Tibial artery (tissue), 4 donors: ENCODE results near the gene ILDR2.

Source experiments
- DNase-seq, 2 donors: peaks; one replicate each; pipeline ENCODE4 v3.0.0-alpha.2; 2019
- H3K27ac ChIP-seq, 2 donors: fragments of 200-600 bp; sonication (generic) in 1 of 2; 1 replicate in 1 of 2; 2 replicates in 1 of 2; pipeline ENCODE4 v1.5.1; 2018 to 2019; ENCODE audit warnings: mild to moderate bottlenecking in 1 of 2
- H3K27me3 ChIP-seq, 2 donors: fragments of 200-600 bp; sonication (generic) in 1 of 2; one replicate each; pipeline versions ENCODE4 v1.5.1 to v1.6.0; 2016 to 2019
- H3K36me3 ChIP-seq, 3 donors: fragments of 200-600 bp; sonication (generic) in 2 of 3; one replicate each; pipeline ENCODE4 v1.5.1; 2016 to 2019; ENCODE audit warnings: mild to moderate bottlenecking in 2 of 3
- H3K4me1 ChIP-seq, 4 donors: fragments of 200-600 bp; sonication (generic) in 2 of 4; 1 replicate in 3 of 4; 2 replicates in 1 of 4; pipeline ENCODE4 v1.5.1; 2016 to 2019
- H3K4me3 ChIP-seq, 2 donors: fragments of 200-600 bp; sonication (generic) in 1 of 2; 1 replicate in 1 of 2; 2 replicates in 1 of 2; pipeline ENCODE4 v1.5.1; 2018 to 2019; ENCODE audit warnings: mild to moderate bottlenecking in 2 of 2
- H3K9me3 ChIP-seq, 3 donors: fragments of 200-600 bp; sonication (generic) in 1 of 3; one replicate each; pipeline ENCODE4 v1.5.1; 2016 to 2019
- intact Hi-C: fragments of 100-400 bp; cut with DNase I; formaldehyde crosslinking; loops from one replicate; pipeline ENCODE4 v1.15.0; 2023; ENCODE audit warnings: low total_unique reads
- TF ChIP-seq, protein P1 (sequence below), 2 experiments: fragments of 200-600 bp in 1 of 2; fragments of 450-650 bp in 1 of 2; IDR thresholded peaks; one replicate each; pipeline ENCODE4 v1.5.1; 2017 to 2019; ENCODE audit warnings: antibody characterized with exemption in 2 of 2, mild to moderate bottlenecking in 1 of 2, moderate library complexity in 1 of 2

The ILDR2 gene

DNA sequence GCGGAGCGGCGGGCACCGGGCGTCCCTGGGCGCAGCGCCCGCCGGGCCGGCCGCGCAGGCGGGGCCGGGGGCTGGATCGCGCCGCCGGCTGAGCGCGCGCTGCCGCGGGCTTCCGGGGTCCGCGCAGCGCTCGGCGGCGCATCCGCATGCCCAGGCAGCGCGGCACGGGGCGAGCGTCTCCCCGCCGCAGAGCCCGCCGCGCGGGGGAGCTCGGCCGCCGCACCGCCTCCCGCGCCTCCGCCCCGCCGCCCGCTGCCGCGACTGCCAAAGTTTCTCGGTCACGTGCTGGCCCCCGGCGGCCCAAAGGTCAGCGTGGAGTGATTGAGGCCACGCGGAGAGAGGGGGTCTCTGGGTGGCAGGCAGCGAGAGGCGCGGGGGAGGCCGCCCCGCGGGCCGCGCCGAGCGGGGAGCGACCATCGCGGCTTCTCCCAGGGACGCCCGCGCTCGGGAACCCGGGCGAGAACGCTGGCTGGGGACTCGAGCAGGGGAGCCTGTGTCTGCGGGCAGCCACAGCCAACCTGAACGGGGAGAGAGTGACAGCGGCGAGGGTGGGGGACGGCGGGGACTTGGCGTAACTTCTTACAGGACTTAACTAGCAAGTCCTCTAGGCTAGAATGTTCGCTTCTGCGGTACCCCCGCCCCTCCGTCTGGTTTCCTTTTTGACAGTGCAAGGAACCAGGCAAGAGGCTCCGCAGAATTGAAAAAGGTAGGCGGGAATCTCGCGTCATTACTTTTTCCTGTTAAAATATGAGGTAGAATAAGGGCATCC lies at the start of gene ILDR2:
ILDR2 (minus strand) TSS at position 180 of the 769 bp plus-strand sequence. CDS start 272 bp downstream, outside the sequence.
- Histone ChIP-seq H3K36me3 (no peaks in the 10 kb centered on the region), H3K4me1 (peaks cover 0 to 21% (median 7%) of the 10 kb centered on the region in 4 donors), H3K27me3 (peaks cover 0 to 23% of the 10 kb centered on the region in 2 donors), H3K27ac (peak within 1 kb of the TSS; percentile 50 to 63), H3K9me3 (no peaks in the 10 kb centered on the region), H3K4me3 (peak within 1 kb of the TSS; percentile 66 to 84)
- intact Hi-C loops = no loop called here
- DNase-seq = peak; percentile 26 to 66
- TF ChIP-seq, protein P1, sequence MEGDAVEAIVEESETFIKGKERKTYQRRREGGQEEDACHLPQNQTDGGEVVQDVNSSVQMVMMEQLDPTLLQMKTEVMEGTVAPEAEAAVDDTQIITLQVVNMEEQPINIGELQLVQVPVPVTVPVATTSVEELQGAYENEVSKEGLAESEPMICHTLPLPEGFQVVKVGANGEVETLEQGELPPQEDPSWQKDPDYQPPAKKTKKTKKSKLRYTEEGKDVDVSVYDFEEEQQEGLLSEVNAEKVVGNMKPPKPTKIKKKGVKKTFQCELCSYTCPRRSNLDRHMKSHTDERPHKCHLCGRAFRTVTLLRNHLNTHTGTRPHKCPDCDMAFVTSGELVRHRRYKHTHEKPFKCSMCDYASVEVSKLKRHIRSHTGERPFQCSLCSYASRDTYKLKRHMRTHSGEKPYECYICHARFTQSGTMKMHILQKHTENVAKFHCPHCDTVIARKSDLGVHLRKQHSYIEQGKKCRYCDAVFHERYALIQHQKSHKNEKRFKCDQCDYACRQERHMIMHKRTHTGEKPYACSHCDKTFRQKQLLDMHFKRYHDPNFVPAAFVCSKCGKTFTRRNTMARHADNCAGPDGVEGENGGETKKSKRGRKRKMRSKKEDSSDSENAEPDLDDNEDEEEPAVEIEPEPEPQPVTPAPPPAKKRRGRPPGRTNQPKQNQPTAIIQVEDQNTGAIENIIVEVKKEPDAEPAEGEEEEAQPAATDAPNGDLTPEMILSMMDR (IDR thresholded peaks at IDR 0.05) = no peak

GRCh38 chr1:167022384-167022783 lies 47.0 kb upstream of the ILDR2 start:
- no peak overlapping the region for H3K4me3 ChIP-seq
- DNase-seq = no peak
- no peaks in the 10 kb centered on the region for H3K9me3 ChIP-seq
- no peaks in the 10 kb centered on the region for H3K27me3 ChIP-seq
- no peak overlapping the region for H3K27ac ChIP-seq
- no peaks in the 10 kb centered on the region for H3K4me1 ChIP-seq
- H3K36me3 ChIP-seq = no peaks in the 10 kb centered on the region
- TF ChIP-seq, protein P1 (IDR thresholded peaks at IDR 0.05) = no peak
- intact Hi-C loops = no loop called here

- intact Hi-C loops = no loop called here
- no peaks in the 10 kb centered on the region for H3K9me3 ChIP-seq
- no peaks in the 10 kb centered on the region for H3K36me3 ChIP-seq
- no peak overlapping the region for H3K4me3 ChIP-seq
- H3K27ac ChIP-seq = no peak overlapping the region
- H3K4me1 ChIP-seq = no peaks in the 10 kb centered on the region
- no peaks in the 10 kb centered on the region for H3K27me3 ChIP-seq
- TF ChIP-seq, protein P1 (IDR thresholded peaks at IDR 0.05) = no peak
- no peak for DNase-seq
These were observed 40.9 kb upstream of the ILDR2 start for GRCh38 chr1:167016100-167016750.

GRCh38 chr1:167013108-167013929 lies 38.0 kb upstream of the ILDR2 start:
- Histone ChIP-seq H3K27me3 (no peaks in the 10 kb centered on the region), H3K27ac (no peak overlapping the region), H3K9me3 (no peaks in the 10 kb centered on the region), H3K4me1 (no peaks in the 10 kb centered on the region), H3K4me3 (no peak overlapping the region), H3K36me3 (no peaks in the 10 kb centered on the region)
- DNase-seq = no peak
- TF ChIP-seq, protein P1 (IDR thresholded peaks at IDR 0.05) = no peak
- intact Hi-C loops = no loop called here

DNA sequence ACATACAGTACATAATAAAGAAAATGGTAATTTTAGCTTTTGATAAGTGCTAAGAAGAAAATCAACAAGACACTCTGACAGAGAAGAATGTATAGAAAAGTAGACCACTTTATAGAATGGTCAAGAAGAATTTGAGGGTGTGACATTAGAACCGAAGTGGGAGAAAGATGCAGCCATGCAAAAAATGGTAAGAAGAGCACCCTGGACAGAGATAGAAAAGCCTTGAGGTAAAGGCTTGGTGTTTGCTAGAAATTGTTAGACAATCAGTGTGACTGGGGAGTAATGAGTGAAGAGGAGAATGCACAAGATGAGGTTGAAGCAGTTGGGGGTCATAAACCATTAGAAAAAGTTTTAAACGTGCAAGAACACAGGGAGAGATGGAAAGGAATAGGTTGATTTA lies 37.2 kb upstream of the ILDR2 start:
- no peak for DNase-seq
- TF ChIP-seq, protein P1 (IDR thresholded peaks at IDR 0.05) = no peak
- H3K9me3 ChIP-seq = no peaks in the 10 kb centered on the region
- H3K27ac ChIP-seq = no peak overlapping the region
- no peaks in the 10 kb centered on the region for H3K4me1 ChIP-seq
- no peak overlapping the region for H3K4me3 ChIP-seq
- H3K27me3 ChIP-seq = no peaks in the 10 kb centered on the region
- H3K36me3 ChIP-seq = no peaks in the 10 kb centered on the region
- intact Hi-C loops = no loop called here
